Omental fat pad (tissue), 4 donors: ENCODE measurements around the gene IMPG2. TPM values are rescaled to one million over a fixed set of nuclear protein-coding genes. Genes with fewer than 3 reads are reported as not detected.

Source experiments
- ATAC-seq: fragments of 150-250 bp; one replicate; pipeline ENCODE4 v1.9.1; 2016; ENCODE audit warnings: mild to moderate bottlenecking, moderate library complexity; ENCODE audit not compliant: low FRiP score
- DNase-seq: peaks from one replicate; pipeline ENCODE4 v3.0.0-alpha.2; 2019; ENCODE audit warnings: low spot score
- CTCF ChIP-seq, 3 donors: fragments of 450-650 bp; IDR thresholded peaks; one replicate each; pipeline ENCODE4 v1.5.1; 2016 to 2017; ENCODE audit warnings: antibody characterized with exemption in 3 of 3, mild to moderate bottlenecking in 3 of 3, moderate library complexity in 2 of 3
- total RNA-seq, 4 donors: library from RNA; depleted of rRNA; stranded (reverse); fragments of >200 nt; gene quantifications; one replicate each; pipeline ENCODE4 v1.1.0, GENCODE V29; 2016

Gene IMPG2
- total RNA-seq, 4 donors from 2014 or later, result 0.13 to 0.56 (median 0.28) TPM

GRCh38 chr3:101300073-101300472, 20.3 kb downstream of the IMPG2 start:
- TF ChIP-seq CTCF (IDR thresholded peaks at IDR 0.05), result no peak
- no peak for DNase-seq
- no peak for ATAC-seq

GRCh38 chr3:101292027-101292426, 28.3 kb downstream of the IMPG2 start:
- ATAC-seq (no peak), DNase-seq (no peak)

GRCh38 chr3:101288294-101288693, 32.1 kb downstream of the IMPG2 start:
- TF ChIP-seq CTCF (IDR thresholded peaks at IDR 0.05), result no peak

More at GRCh38 chr3:101292027-101292426, 28.3 kb downstream of the IMPG2 start:
- TF ChIP-seq CTCF (IDR thresholded peaks at IDR 0.05), result no peak

GRCh38 chr3:101284757-101285156, 35.6 kb downstream of the IMPG2 start:
- no peak for TF ChIP-seq CTCF (IDR thresholded peaks at IDR 0.05)
- DNase-seq (no peak), ATAC-seq (no peak)

More at GRCh38 chr3:101288294-101288693, 32.1 kb downstream of the IMPG2 start:
- ATAC-seq (no peak), DNase-seq (no peak)

GRCh38 chr3:101281521-101282030, 38.8 kb downstream of the IMPG2 start:
- TF ChIP-seq CTCF (IDR thresholded peaks at IDR 0.05), result no peak
- no peak for DNase-seq
- no peak for ATAC-seq

GRCh38 chr3:101279765-101280385, 40.5 kb downstream of the IMPG2 start:
- ATAC-seq (no peak), DNase-seq (no peak)
- TF ChIP-seq CTCF (IDR thresholded peaks at IDR 0.05), result no peak

GRCh38 chr3:101279162-101279561, 41.2 kb downstream of the IMPG2 start:
- no peak for TF ChIP-seq CTCF (IDR thresholded peaks at IDR 0.05)
- DNase-seq (no peak), ATAC-seq (no peak)
